NCI-H2029 (cell line): ENCODE measurements around the gene RSRC2.
"Not testable (repeated sequence)": the region's sequence is repeated elsewhere in the genome, so short reads cannot be mapped to it uniquely, and the experiment has no call there.

Source experiments
- DNase-seq: peaks from one replicate; lab custom pipeline; 2025; lab: John Stamatoyannopoulos, UW

The RSRC2 gene

GRCh38 chr12:122518908-122519307 lies 7.8 kb downstream of the RSRC2 start:
- DNase-seq = no peak

- DNase-seq = no peak
Measured at GRCh38 chr12:122517877-122518276, 8.9 kb downstream of the RSRC2 start.

- DNase-seq = no peak
Measured at GRCh38 chr12:122516544-122517361, 10.0 kb downstream of the RSRC2 start.

GRCh38 chr12:122515275-122515674 lies 11.5 kb downstream of the RSRC2 start:
- no peak for DNase-seq

- DNase-seq = no peak
Measured at GRCh38 chr12:122513660-122514059, 13.1 kb downstream of the RSRC2 start.

GRCh38 chr12:122513028-122513427 lies 13.7 kb downstream of the RSRC2 start:
- not testable (repeated sequence) for DNase-seq

- no peak for DNase-seq
Measured at GRCh38 chr12:122508163-122508562, 18.6 kb downstream of the RSRC2 start.

- DNase-seq = no peak
Measured at GRCh38 chr12:122506393-122506938, 20.3 kb downstream of the RSRC2 start.

- DNase-seq = no peak
Measured at GRCh38 chr12:122505419-122506051, 21.2 kb downstream of the RSRC2 start.

GRCh38 chr12:122503783-122504590 lies 22.7 kb downstream of the RSRC2 start:
- no peak for DNase-seq

- no peak for DNase-seq
Measured at GRCh38 chr12:122503147-122503751, 23.5 kb downstream of the RSRC2 start.

GRCh38 chr12:122501489-122501989 lies 25.2 kb downstream of the RSRC2 start:
- DNase-seq = no peak

- peak; percentile 97 for DNase-seq
Measured at GRCh38 chr12:122500685-122501488, 25.8 kb downstream of the RSRC2 start, which contains the start of gene ZCCHC8. ZCCHC8 (minus strand) TSS chr12:122500932; CDS start chr12:122500840, 92 bp downstream.

- DNase-seq = peak; percentile 73
Measured at GRCh38 chr12:122499991-122500684, 26.6 kb downstream of the RSRC2 start.

GRCh38 chr12:122495258-122495657 lies 31.5 kb downstream of the RSRC2 start:
- DNase-seq = no peak

- DNase-seq = not testable (repeated sequence)
Measured at GRCh38 chr12:122493222-122493621, 33.5 kb downstream of the RSRC2 start.

GRCh38 chr12:122491991-122492390 lies 34.7 kb downstream of the RSRC2 start:
- no peak for DNase-seq

GRCh38 chr12:122489038-122489437 lies 37.7 kb downstream of the RSRC2 start:
- DNase-seq = no peak

GRCh38 chr12:122487807-122488206 lies 38.9 kb downstream of the RSRC2 start:
- DNase-seq = not testable (repeated sequence)

- DNase-seq = no peak
Measured at GRCh38 chr12:122486805-122487426, 39.8 kb downstream of the RSRC2 start.
